Type B pancreatic cell (in vitro differentiated cells): Measurements from ENCODE around the gene SEPTIN2. TPM values are rescaled to one million over a fixed set of nuclear protein-coding genes. Genes with fewer than 3 reads are reported as not detected.

Experiments
- DNase-seq: peaks from one replicate; pipeline ENCODE4 v3.0.0; 2021; ENCODE audit warnings: mixed read lengths; ENCODE audit not compliant: unreplicated experiment; ENCODE audit errors: extremely low spot score
- H3K27ac Mint-ChIP-seq: 2 replicates; pipeline ENCODE4 v1.8.0; 2021; ENCODE audit warnings: mild to moderate bottlenecking, mixed read lengths
- H3K27me3 Mint-ChIP-seq: 2 replicates; pipeline ENCODE4 v1.8.0; 2021; ENCODE audit warnings: mixed read lengths
- H3K36me3 Mint-ChIP-seq: 2 replicates; pipeline ENCODE4 v1.8.0; 2021; ENCODE audit warnings: mixed read lengths
- H3K4me1 Mint-ChIP-seq: one replicate; pipeline ENCODE4 v1.8.0; 2021; ENCODE audit warnings: mixed read lengths; ENCODE audit not compliant: unreplicated experiment
- H3K4me3 Mint-ChIP-seq: 2 replicates; pipeline ENCODE4 v1.8.0; 2021; ENCODE audit warnings: mild to moderate bottlenecking, mixed read lengths
- H3K9me3 Mint-ChIP-seq: 2 replicates; pipeline ENCODE4 v1.8.0; 2021; ENCODE audit warnings: mixed read lengths
- CTCF ChIP-seq: fragments of 200-600 bp; sonication (generic); conservative IDR thresholded peaks from 2 replicates; pipeline ENCODE4 v1.5.0; 2021; ENCODE audit warnings: antibody characterized with exemption, mild to moderate bottlenecking
- total RNA-seq: library from RNA; stranded (reverse); gene quantifications from 2 replicates; pipeline ENCODE4 v1.2.1, GENCODE V29; 2021; ENCODE audit warnings: low replicate concordance

The SEPTIN2 gene
- total RNA-seq, 1 donor from 2014 or later: 425 TPM

GRCh38 chr2:241334813-241335212, 19.1 kb downstream of the SEPTIN2 start:
- Mint-ChIP-seq H3K27me3 (no peaks in the 10 kb centered on the region), H3K27ac (no peak overlapping the region), H3K9me3 (no peaks in the 10 kb centered on the region), H3K4me3 (no peak overlapping the region), H3K4me1 (no peaks in the 10 kb centered on the region), H3K36me3 (peaks cover 35% of the 10 kb centered on the region)
- TF ChIP-seq CTCF: no peak
- no peak for DNase-seq

- no peak overlapping the region for H3K4me3 Mint-ChIP-seq
- H3K9me3 Mint-ChIP-seq: no peaks in the 10 kb centered on the region
- no peaks in the 10 kb centered on the region for H3K27me3 Mint-ChIP-seq
- no peak for DNase-seq
- H3K4me1 Mint-ChIP-seq: no peaks in the 10 kb centered on the region
- peaks cover 46% of the 10 kb centered on the region for H3K36me3 Mint-ChIP-seq
- H3K27ac Mint-ChIP-seq: no peak overlapping the region
- no peak for TF ChIP-seq CTCF
Observed at GRCh38 chr2:241339839-241340630, 24.3 kb downstream of the SEPTIN2 start.

DNA sequence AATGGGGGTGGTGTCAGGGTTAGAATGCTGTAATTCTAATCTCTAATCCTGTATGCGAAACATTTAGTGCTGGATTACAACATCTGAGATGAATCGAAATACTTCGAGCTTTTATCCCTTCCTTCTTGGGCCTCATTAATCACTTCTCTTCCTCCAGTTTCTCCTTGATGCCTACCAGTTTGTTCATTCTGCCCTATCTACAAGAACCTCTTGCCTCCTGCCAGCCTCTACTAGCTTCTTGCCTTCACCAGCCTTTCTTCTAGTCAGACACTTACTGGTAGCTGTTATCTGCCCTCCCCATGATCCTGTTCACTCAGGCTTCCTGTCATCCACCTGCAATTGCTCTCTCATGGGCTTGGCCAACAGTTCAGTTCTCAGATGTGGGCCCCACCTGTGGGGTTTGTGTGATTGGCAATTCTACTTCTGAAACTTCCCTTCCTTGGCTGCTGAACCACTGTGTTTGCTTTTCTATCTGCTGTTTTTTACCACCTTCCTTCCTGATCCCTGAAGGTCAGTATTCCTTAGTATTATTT, 25.0 kb downstream of the SEPTIN2 start:
- Mint-ChIP-seq H3K27me3 (no peaks in the 10 kb centered on the region), H3K4me3 (no peak overlapping the region), H3K9me3 (no peaks in the 10 kb centered on the region), H3K36me3 (peaks cover 46% of the 10 kb centered on the region), H3K27ac (no peak overlapping the region), H3K4me1 (no peaks in the 10 kb centered on the region)
- TF ChIP-seq CTCF: no peak
- DNase-seq: no peak

DNA sequence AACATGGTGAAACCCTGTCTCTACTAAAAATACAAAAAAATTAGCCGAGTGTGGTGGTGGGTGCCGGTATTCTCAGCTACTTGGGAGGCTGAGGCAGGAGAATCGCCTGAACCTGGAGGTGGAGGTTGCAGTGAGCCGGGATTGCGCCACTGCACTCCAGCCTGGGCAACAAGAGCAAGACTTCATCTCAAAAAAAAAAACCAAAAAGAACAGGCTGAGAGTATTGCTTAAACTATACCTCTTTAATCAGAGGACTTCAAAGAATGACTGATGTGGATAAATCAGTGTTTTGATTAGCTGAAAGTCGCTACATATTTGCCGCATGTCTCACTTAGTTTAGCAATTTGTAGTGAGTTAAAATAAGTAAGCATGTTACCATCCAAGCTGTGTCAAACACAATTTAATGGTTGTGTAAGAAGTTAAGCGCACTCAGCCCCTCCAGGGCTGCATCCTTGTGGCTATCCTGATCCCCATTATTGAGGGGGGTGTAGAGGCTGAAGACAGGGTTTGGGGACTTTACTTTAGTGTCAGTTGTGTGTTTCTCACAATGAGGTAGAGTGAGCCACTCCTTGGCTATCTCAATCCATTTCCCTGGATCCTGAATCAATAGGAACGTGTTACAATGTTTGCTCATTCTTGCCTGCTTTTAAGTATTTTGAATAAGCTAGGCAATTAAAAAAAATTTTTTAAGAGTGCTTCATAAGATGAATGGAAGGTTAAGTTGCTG, 29.4 kb downstream of the SEPTIN2 start:
- DNase-seq: no peak
- Mint-ChIP-seq H3K4me3 (no peak overlapping the region), H3K9me3 (no peaks in the 10 kb centered on the region), H3K27ac (no peak overlapping the region), H3K27me3 (no peaks in the 10 kb centered on the region), H3K4me1 (no peaks in the 10 kb centered on the region), H3K36me3 (peaks cover 45% of the 10 kb centered on the region)
- no peak for TF ChIP-seq CTCF

- DNase-seq: no peak
- Mint-ChIP-seq H3K27ac (no peak overlapping the region), H3K4me3 (no peak overlapping the region), H3K4me1 (peaks cover 14% of the 10 kb centered on the region), H3K27me3 (no peaks in the 10 kb centered on the region), H3K9me3 (no peaks in the 10 kb centered on the region), H3K36me3 (peaks cover 23% of the 10 kb centered on the region)
- TF ChIP-seq CTCF: no peak
Observed at GRCh38 chr2:241349941-241350340, 34.2 kb downstream of the SEPTIN2 start.
